Activated CD4-positive, alpha-beta T cell treated with anti-CD3 and anti-CD28 coated beads, Interleukin-2, amount 50 U/mL, for 16 hours (primary cell): Measurements from ENCODE around the gene LAMA2.

Experiments
- DNase-seq: peaks from one replicate; pipeline ENCODE4 v3.0.0-alpha.2; 2020

LAMA2 gene

GRCh38 chr6:129188306-129188705 is 305.4 kb downstream of the LAMA2 start:
- DNase-seq: no peak

GRCh38 chr6:129188795-129189194 is 305.9 kb downstream of the LAMA2 start:
- no peak for DNase-seq

- DNase-seq: no peak
Observed at GRCh38 chr6:129189266-129189665, 306.3 kb downstream of the LAMA2 start.

- no peak for DNase-seq
Observed at GRCh38 chr6:129191235-129191634, 308.3 kb downstream of the LAMA2 start.

- no peak for DNase-seq
Observed at GRCh38 chr6:129192458-129192989, 309.6 kb downstream of the LAMA2 start.

GRCh38 chr6:129194306-129194941 is 311.5 kb downstream of the LAMA2 start:
- no peak for DNase-seq

- DNase-seq: no peak
Observed at GRCh38 chr6:129195161-129195560, 312.2 kb downstream of the LAMA2 start.

GRCh38 chr6:129195643-129196042 is 312.7 kb downstream of the LAMA2 start:
- DNase-seq: no peak

GRCh38 chr6:129197154-129197553 is 314.2 kb downstream of the LAMA2 start:
- no peak for DNase-seq

GRCh38 chr6:129200151-129200550 is 317.2 kb downstream of the LAMA2 start:
- no peak for DNase-seq

- DNase-seq: no peak
Observed at GRCh38 chr6:129203190-129203900, 320.4 kb downstream of the LAMA2 start.

- no peak for DNase-seq
Observed at GRCh38 chr6:129206821-129207220, 323.9 kb downstream of the LAMA2 start.

- no peak for DNase-seq
Observed at GRCh38 chr6:129207832-129208231, 324.9 kb downstream of the LAMA2 start.

- DNase-seq: no peak
Observed at GRCh38 chr6:129208415-129209034, 325.6 kb downstream of the LAMA2 start.

GRCh38 chr6:129209355-129209754 is 326.4 kb downstream of the LAMA2 start:
- no peak for DNase-seq

GRCh38 chr6:129210684-129211083 is 327.7 kb downstream of the LAMA2 start:
- no peak for DNase-seq

GRCh38 chr6:129211626-129212025 is 328.7 kb downstream of the LAMA2 start:
- no peak for DNase-seq

- no peak for DNase-seq
Observed at GRCh38 chr6:129212081-129212480, 329.1 kb downstream of the LAMA2 start.

GRCh38 chr6:129215246-129215645 is 332.3 kb downstream of the LAMA2 start:
- no peak for DNase-seq

- no peak for DNase-seq
Observed at GRCh38 chr6:129215916-129216520, 333.1 kb downstream of the LAMA2 start.

- DNase-seq: no peak
Observed at GRCh38 chr6:129217701-129218100, 334.8 kb downstream of the LAMA2 start.

- DNase-seq: no peak
Observed at GRCh38 chr6:129233458-129234134, 350.7 kb downstream of the LAMA2 start.
